Measurements from ENCODE around the gene SPECC1.
"Not testable (repeated sequence)": the region's sequence is repeated elsewhere in the genome, so short reads cannot be mapped to it uniquely, and the experiment has no call there.

Gene SPECC1

GRCh38 chr17:20033415-20033814 lies 24.3 kb downstream of the SPECC1 start:
- no CpG with 5 or more reads among the region's 3 CpGs for WGBS (ENCODE audit: extremely low coverage, insufficient coverage, insufficient read length)
- no peak overlapping the region for H4K12ac ChIP-seq (ENCODE audit: low read depth, low read length)
- no peak overlapping the region for H3K27ac ChIP-seq (ENCODE audit: low read depth, low read length)

GRCh38 chr17:20035501-20035900 lies 26.3 kb downstream of the SPECC1 start:
- no peak overlapping the region for H2BK120ac ChIP-seq (ENCODE audit: insufficient read depth, low read length, poor library complexity)
- no peak overlapping the region for H4K8ac ChIP-seq (ENCODE audit: low read depth, low read length)
- H2AFZ ChIP-seq (ENCODE audit: insufficient read depth, low read length, poor library complexity) = no peak overlapping the region
- no peak overlapping the region for H3K4me2 ChIP-seq (ENCODE audit: low read length)
- no peaks in the 10 kb centered on the region for H3K4me1 ChIP-seq (ENCODE audit: control insufficient read depth in 1 of 2, insufficient read depth in 2 of 2, low read length in 2 of 2)
- no peak overlapping the region for H4K91ac ChIP-seq (ENCODE audit: low read depth, low read length)
- no peak overlapping the region for H3K23ac ChIP-seq (ENCODE audit: low read length)
- H3K27ac ChIP-seq (ENCODE audit: low read depth, low read length) = no peak overlapping the region
- no peak overlapping the region for H4K12ac ChIP-seq (ENCODE audit: low read depth, low read length)
- no peaks in the 10 kb centered on the region for H3K9me3 ChIP-seq (ENCODE audit: insufficient read depth, low read depth, low read length)
- no peak overlapping the region for H2BK12ac ChIP-seq (ENCODE audit: low read length)
- H3K79me1 ChIP-seq (ENCODE audit: low read length) = no peaks in the 10 kb centered on the region
- no peak overlapping the region for H3K9ac ChIP-seq (ENCODE audit: low read length)
- H3K27me3 ChIP-seq (ENCODE audit: insufficient read depth, low read length) = no peaks in the 10 kb centered on the region
- no peak overlapping the region for H3K4ac ChIP-seq (ENCODE audit: low read depth, low read length)
- no peak overlapping the region for H2BK5ac ChIP-seq (ENCODE audit: low read depth, low read length, poor library complexity)
- WGBS (ENCODE audit: extremely low coverage, insufficient coverage, insufficient read length) = no CpG with 5 or more reads among the region's 3 CpGs
- H3K4me3 ChIP-seq (ENCODE audit: low read depth, low read length) = no peak overlapping the region
- no peak overlapping the region for H3K18ac ChIP-seq (ENCODE audit: low read length)
- H3K14ac ChIP-seq (ENCODE audit: low read length) = no peak overlapping the region
- no peak overlapping the region for H2AK5ac ChIP-seq (ENCODE audit: low read length)
- no peaks in the 10 kb centered on the region for H3K36me3 ChIP-seq (ENCODE audit: control insufficient read depth in 1 of 2, insufficient read depth in 2 of 2, low read length in 2 of 2)
- H3K79me2 ChIP-seq (ENCODE audit: control insufficient read depth, insufficient read depth, low read length, poor library complexity) = no peaks in the 10 kb centered on the region
- no peak for DNase-seq

More at GRCh38 chr17:20033415-20033814, 24.3 kb downstream of the SPECC1 start:
- Histone ChIP-seq H4K8ac (ENCODE audit: low read depth, low read length) (no peak overlapping the region), H3K18ac (ENCODE audit: low read length) (no peak overlapping the region), H3K4me1 (ENCODE audit: control insufficient read depth in 1 of 2, insufficient read depth in 2 of 2, low read length in 2 of 2) (no peaks in the 10 kb centered on the region), H3K23ac (ENCODE audit: low read length) (no peak overlapping the region), H2BK5ac (ENCODE audit: low read depth, low read length, poor library complexity) (no peak overlapping the region), H2AFZ (ENCODE audit: insufficient read depth, low read length, poor library complexity) (no peak overlapping the region), H3K14ac (ENCODE audit: low read length) (no peak overlapping the region), H2BK120ac (ENCODE audit: insufficient read depth, low read length, poor library complexity) (no peak overlapping the region), H4K91ac (ENCODE audit: low read depth, low read length) (no peak overlapping the region), H3K4me2 (ENCODE audit: low read length) (no peak overlapping the region), H3K79me2 (ENCODE audit: control insufficient read depth, insufficient read depth, low read length, poor library complexity) (no peaks in the 10 kb centered on the region), H3K79me1 (ENCODE audit: low read length) (no peaks in the 10 kb centered on the region), H3K9ac (ENCODE audit: low read length) (no peak overlapping the region), H3K4ac (ENCODE audit: low read depth, low read length) (no peak overlapping the region), H3K9me3 (ENCODE audit: insufficient read depth, low read depth, low read length) (no peaks in the 10 kb centered on the region), H3K36me3 (ENCODE audit: control insufficient read depth in 1 of 2, insufficient read depth in 2 of 2, low read length in 2 of 2) (no peaks in the 10 kb centered on the region), H3K27me3 (ENCODE audit: insufficient read depth, low read length) (no peaks in the 10 kb centered on the region), H2AK5ac (ENCODE audit: low read length) (no peak overlapping the region), H3K4me3 (ENCODE audit: low read depth, low read length) (no peak overlapping the region), H2BK12ac (ENCODE audit: low read length) (no peak overlapping the region)
- DNase-seq = no peak

- not testable (repeated sequence) for H3K4ac ChIP-seq (ENCODE audit: low read depth, low read length); H4K8ac ChIP-seq (ENCODE audit: low read depth, low read length); H3K14ac ChIP-seq (ENCODE audit: low read length); H4K91ac ChIP-seq (ENCODE audit: low read depth, low read length); H3K27me3 ChIP-seq (ENCODE audit: insufficient read depth, low read length); H2BK12ac ChIP-seq (ENCODE audit: low read length); H3K4me2 ChIP-seq (ENCODE audit: low read length); H3K27ac ChIP-seq (ENCODE audit: low read depth, low read length); H3K9ac ChIP-seq (ENCODE audit: low read length); H3K4me1 ChIP-seq (ENCODE audit: control insufficient read depth in 1 of 2, insufficient read depth in 2 of 2, low read length in 2 of 2); H3K36me3 ChIP-seq (ENCODE audit: control insufficient read depth in 1 of 2, insufficient read depth in 2 of 2, low read length in 2 of 2); H3K4me3 ChIP-seq (ENCODE audit: low read depth, low read length); H2AK5ac ChIP-seq (ENCODE audit: low read length); H3K9me3 ChIP-seq (ENCODE audit: insufficient read depth, low read depth, low read length); DNase-seq; H3K79me1 ChIP-seq (ENCODE audit: low read length); H3K23ac ChIP-seq (ENCODE audit: low read length); H2AFZ ChIP-seq (ENCODE audit: insufficient read depth, low read length, poor library complexity); H3K18ac ChIP-seq (ENCODE audit: low read length); H2BK5ac ChIP-seq (ENCODE audit: low read depth, low read length, poor library complexity); H3K79me2 ChIP-seq (ENCODE audit: control insufficient read depth, insufficient read depth, low read length, poor library complexity); H4K12ac ChIP-seq (ENCODE audit: low read depth, low read length); H2BK120ac ChIP-seq (ENCODE audit: insufficient read depth, low read length, poor library complexity)
- WGBS (ENCODE audit: extremely low coverage, insufficient coverage, insufficient read length) = no CpG with 5 or more reads among the region's 1 CpG
Measured at GRCh38 chr17:20037286-20037685, 28.1 kb downstream of the SPECC1 start.

- H3K79me1 ChIP-seq (ENCODE audit: low read length) = no peaks in the 10 kb centered on the region
- H3K23ac ChIP-seq (ENCODE audit: low read length) = no peak overlapping the region
- no peak overlapping the region for H3K14ac ChIP-seq (ENCODE audit: low read length)
- no peak overlapping the region for H2BK120ac ChIP-seq (ENCODE audit: insufficient read depth, low read length, poor library complexity)
- no CpG with 5 or more reads among the region's 2 CpGs for WGBS (ENCODE audit: extremely low coverage, insufficient coverage, insufficient read length)
- H3K9ac ChIP-seq (ENCODE audit: low read length) = no peak overlapping the region
- no peak overlapping the region for H2AK5ac ChIP-seq (ENCODE audit: low read length)
- H4K12ac ChIP-seq (ENCODE audit: low read depth, low read length) = no peak overlapping the region
- H3K4me3 ChIP-seq (ENCODE audit: low read depth, low read length) = no peak overlapping the region
- no peak overlapping the region for H2AFZ ChIP-seq (ENCODE audit: insufficient read depth, low read length, poor library complexity)
- H3K9me3 ChIP-seq (ENCODE audit: insufficient read depth, low read depth, low read length) = no peaks in the 10 kb centered on the region
- H2BK12ac ChIP-seq (ENCODE audit: low read length) = no peak overlapping the region
- DNase-seq = no peak
- no peak overlapping the region for H4K91ac ChIP-seq (ENCODE audit: low read depth, low read length)
- no peak overlapping the region for H3K4ac ChIP-seq (ENCODE audit: low read depth, low read length)
- H4K8ac ChIP-seq (ENCODE audit: low read depth, low read length) = no peak overlapping the region
- no peaks in the 10 kb centered on the region for H3K27me3 ChIP-seq (ENCODE audit: insufficient read depth, low read length)
- no peak overlapping the region for H3K27ac ChIP-seq (ENCODE audit: low read depth, low read length)
- no peaks in the 10 kb centered on the region for H3K36me3 ChIP-seq (ENCODE audit: control insufficient read depth in 1 of 2, insufficient read depth in 2 of 2, low read length in 2 of 2)
- no peak overlapping the region for H3K18ac ChIP-seq (ENCODE audit: low read length)
- H3K4me2 ChIP-seq (ENCODE audit: low read length) = no peak overlapping the region
- no peaks in the 10 kb centered on the region for H3K79me2 ChIP-seq (ENCODE audit: control insufficient read depth, insufficient read depth, low read length, poor library complexity)
- no peak overlapping the region for H2BK5ac ChIP-seq (ENCODE audit: low read depth, low read length, poor library complexity)
- H3K4me1 ChIP-seq (ENCODE audit: control insufficient read depth in 1 of 2, insufficient read depth in 2 of 2, low read length in 2 of 2) = no peaks in the 10 kb centered on the region
Measured at GRCh38 chr17:20039037-20039436, 29.9 kb downstream of the SPECC1 start.

Data from trophoblast cell (in vitro differentiated cells and primary cell).